Fibroblast of lung (primary cell): Measurements from ENCODE around the gene SOX10.

ENCODE experiments used
- CTCF ChIP-seq, 2 donors: IDR thresholded peaks in 1 of 2; conservative IDR thresholded peaks in 1 of 2; 1 replicate in 1 of 2; 2 replicates in 1 of 2; pipeline ENCODE4 v1.5.1; 2011 to 2012; ENCODE audit warnings: low read length in 2 of 2, control low read depth in 1 of 2, inconsistent platforms in 1 of 2, low read depth in 1 of 2, mild to moderate bottlenecking in 1 of 2
- EZH2 ChIP-seq: IDR thresholded peaks from 2 replicates; pipeline ENCODE4 v1.5.1; 2012; ENCODE audit warnings: low read length, control low read depth, mild to moderate bottlenecking; ENCODE audit errors: missing control alignments

GRCh38 chr22:37979782-37980181 is 4.6 kb downstream of the SOX10 start:
- TF ChIP-seq CTCF (conservative IDR thresholded peaks at IDR 0.05 in 1 of 2, IDR thresholded peaks at IDR 0.05 in 1 of 2; ENCODE audit: low read depth in 1 of 2, low read length in 2 of 2) (no peak), EZH2 (no peak)
